Psoas muscle (tissue), 8 donors: Measurements from ENCODE around the gene CCSAP. TPM values are rescaled to one million over a fixed set of nuclear protein-coding genes. Genes with fewer than 3 reads are reported as not detected.
"Not testable (repeated sequence)": the region's sequence is repeated elsewhere in the genome, so short reads cannot be mapped to it uniquely, and the experiment has no call there.

Source experiments
- ATAC-seq, 4 donors: fragments of 200-7000 bp; cut with Tn5 transposase; one replicate each; pipeline ENCODE4 v1.9.1; 2020; ENCODE audit warnings: moderate library complexity in 3 of 4, mild to moderate bottlenecking in 2 of 4
- DNase-seq, 2 donors: peaks; one replicate each; pipeline ENCODE4 v3.0.0-alpha.2; 2020
- H3K27ac ChIP-seq: fragments of 200-600 bp; one replicate; pipeline ENCODE4 v1.8.0; 2022
- H3K27me3 ChIP-seq, 3 donors: fragments of 200-600 bp in 1 of 3; one replicate each; pipeline versions ENCODE4 v1.6.1 to v1.8.0; 2013 to 2022; ENCODE audit warnings: low read length in 2 of 3, mild to moderate bottlenecking in 2 of 3, moderate library complexity in 1 of 3; ENCODE audit not compliant: insufficient read depth in 3 of 3
- H3K36me3 ChIP-seq, 2 donors: fragments of 200-600 bp in 1 of 2; one replicate each; pipeline versions ENCODE4 v1.6.1 to v1.8.0; 2013 to 2022; ENCODE audit warnings: low read depth in 1 of 2, mild to moderate bottlenecking in 1 of 2, moderate library complexity in 1 of 2; ENCODE audit not compliant: insufficient read depth in 1 of 2
- H3K4me1 ChIP-seq: fragments of 200-600 bp; one replicate; pipeline ENCODE4 v1.8.0; 2022
- H3K4me3 ChIP-seq: fragments of 200-600 bp; one replicate; pipeline ENCODE4 v1.8.0; 2022; ENCODE audit warnings: mild to moderate bottlenecking
- H3K9me3 ChIP-seq: fragments of 200-600 bp; one replicate; pipeline ENCODE4 v1.8.0; 2022
- CTCF ChIP-seq: fragments of 200-600 bp; IDR thresholded peaks from one replicate; pipeline ENCODE4 v1.8.0; 2022; ENCODE audit warnings: antibody characterized with exemption
- WGBS, 3 donors: extraction: QIAGEN DNeasy Blood & Tissue Kit; methylation state at CpG; one replicate each; pipeline versions ENCODE4 v1.1.6 to v1.1.7; 2013; 5-methylcytosine and 5-hydroxymethylcytosine counted together
- intact Hi-C, 2 donors: fragments of 100-400 bp; cut with DNase I; formaldehyde crosslinking; loops; one replicate each; pipeline versions ENCODE4 v1.11.0 to v1.14.2; 2022
- polyA plus RNA-seq, 3 donors: library from polyadenylated mRNA; stranded (reverse); fragments of 200-250 nt; gene quantifications; one replicate each; pipeline ENCODE4 v1.2.3, GENCODE V29; 2013
- total RNA-seq, 4 donors: library from RNA; stranded (reverse); fragmentation: NEBNext Ultra II Directional in 2 of 4; extraction: Animal tissue kit (Norgen Biotek cat#: 25700) in 2 of 4; gene quantifications; one replicate each; pipeline versions ENCODE4 v1.2.1 to v1.2.4, GENCODE V29; 2021 to 2023
- donor health status: healthy with polysubstance abuse.
- donor health status: DM: no; HTN: no; CAD: no; lungs with moderate emphysema.
- donor health status: Bipolar disorder and iron deficiency.
- donor health status: healthy.
- donor health status: DM: yes; HTN: yes; CAD: no.
- donor health status: DM: no; HTN: no; CAD: no.
- donor health status: DM: no; HTN: no; CAD: no.
- donor health status: DM: yes; HTN: yes; CAD: no.

CCSAP gene
- total and polyA plus RNA-seq, 7 donors = 0.53 to 2.2 (median 1.2) TPM

GRCh38 chr1:229296541-229296941 is 46.3 kb downstream of the CCSAP start:
- H3K9me3 ChIP-seq = no peaks in the 10 kb centered on the region
- ATAC-seq = peak; percentile 95 to 98 (median 96)
- peaks cover 2 to 34% of the 10 kb centered on the region in 2 donors for H3K36me3 ChIP-seq
- H3K4me3 ChIP-seq = no peak overlapping the region
- TF ChIP-seq CTCF = no peak
- no peaks in the 10 kb centered on the region for H3K27me3 ChIP-seq
- DNase-seq = peak; percentile 53 to 88
- peaks cover 16% of the 10 kb centered on the region for H3K4me1 ChIP-seq
- peak overlapping the region; percentile 83 for H3K27ac ChIP-seq
- intact Hi-C loops = no loop called here
- 20 to 28% (median 21%) methylated on average over 3 of the region's 3 CpGs for WGBS, 3 donors

- no peak for DNase-seq
- H3K9me3 ChIP-seq = no peaks in the 10 kb centered on the region
- intact Hi-C loops = no loop called here
- no peak for TF ChIP-seq CTCF
- peaks cover 16% of the 10 kb centered on the region for H3K4me1 ChIP-seq
- H3K27ac ChIP-seq = peak overlapping the region; percentile 83
- no peaks in the 10 kb centered on the region for H3K27me3 ChIP-seq
- ATAC-seq = no peak
- H3K36me3 ChIP-seq = peaks cover 6 to 26% of the 10 kb centered on the region in 2 donors
- H3K4me3 ChIP-seq = no peak overlapping the region
- WGBS, 3 donors = 78 to 91% (median 84%) methylated on average over 11 of the region's 11 CpGs
These were observed 47.1 kb downstream of the CCSAP start for GRCh38 chr1:229295745-229296144.

- WGBS, 3 donors = 91 to 94% (median 91%) methylated on average over 10 of the region's 10 CpGs
- DNase-seq (no peak), ATAC-seq (no peak)
- H3K27me3 ChIP-seq = no peaks in the 10 kb centered on the region
- peaks cover 16% of the 10 kb centered on the region for H3K4me1 ChIP-seq
- no peak for TF ChIP-seq CTCF
- H3K36me3 ChIP-seq = peaks cover 4 to 18% of the 10 kb centered on the region in 2 donors
- no peak overlapping the region for H3K27ac ChIP-seq
- H3K4me3 ChIP-seq = no peak overlapping the region
- intact Hi-C loops = no loop called here
- H3K9me3 ChIP-seq = no peaks in the 10 kb centered on the region
These were observed 49.2 kb downstream of the CCSAP start for GRCh38 chr1:229293528-229294204.

- ATAC-seq, H3K27me3 ChIP-seq, DNase-seq, H3K27ac ChIP-seq, H3K4me1 ChIP-seq, H3K9me3 ChIP-seq, H3K4me3 ChIP-seq, intact Hi-C loops: not testable (repeated sequence)
- peaks cover 4 to 12% of the 10 kb centered on the region in 2 donors for H3K36me3 ChIP-seq
- WGBS, 3 donors = 95 to 99% (median 96%) methylated on average over 3 of the region's 4 CpGs
These were observed 51.2 kb downstream of the CCSAP start for GRCh38 chr1:229291686-229292085.

GRCh38 chr1:229288516-229288915 is 54.3 kb downstream of the CCSAP start:
- ATAC-seq = no peak
- Histone ChIP-seq H3K4me1 (peaks cover 3% of the 10 kb centered on the region), H3K36me3 (peaks cover 4 to 12% of the 10 kb centered on the region in 2 donors), H3K27me3 (no peaks in the 10 kb centered on the region), H3K27ac (no peak overlapping the region), H3K4me3 (no peak overlapping the region), H3K9me3 (no peaks in the 10 kb centered on the region)
- 93 to 100% (median 95%) methylated on average over 1 of the region's 1 CpG for WGBS, 3 donors
- intact Hi-C loops = loop anchor here in 1 of 2 donors (5.0 kb wide), 1 partner anchor 329 kb away; no protein-coding TSS in a partner anchor
- no peak for TF ChIP-seq CTCF
- DNase-seq = no peak
